Vagina (tissue), 2 donors: Measurements from ENCODE around the gene TNS1. TPM values are rescaled to one million over a fixed set of nuclear protein-coding genes. Genes with fewer than 3 reads are reported as not detected.

Source experiments
- DNase-seq, 2 donors: peaks; one replicate each; pipeline ENCODE4 v3.0.0-alpha.2; 2017; ENCODE audit errors: extremely low spot score in 2 of 2
- H3K27ac ChIP-seq: fragments of 200-600 bp; sonication (generic); one replicate; pipeline ENCODE4 v1.5.1; 2019
- H3K27me3 ChIP-seq: fragments of 200-600 bp; sonication (generic); one replicate; pipeline ENCODE4 v1.5.1; 2019
- H3K36me3 ChIP-seq, 2 donors: fragments of 200-600 bp; sonication (generic); one replicate each; pipeline ENCODE4 v1.5.1; 2017 to 2019
- H3K4me1 ChIP-seq: fragments of 200-600 bp; sonication (generic); one replicate; pipeline ENCODE4 v1.5.1; 2019
- H3K4me3 ChIP-seq, 2 donors: fragments of 200-600 bp; sonication (generic); 1 replicate in 1 of 2; 2 replicates in 1 of 2; pipeline ENCODE4 v1.5.1; 2016 to 2019
- H3K9me3 ChIP-seq: fragments of 200-600 bp; sonication (generic); one replicate; pipeline ENCODE4 v1.5.1; 2019
- CTCF ChIP-seq, 3 experiments: fragments of 450-650 bp in 2 of 3; fragments of 200-600 bp in 1 of 3; sonication (generic) in 1 of 3; IDR thresholded peaks; one replicate each; pipeline ENCODE4 v1.5.1; 2017 to 2019; ENCODE audit warnings: antibody characterized with exemption in 3 of 3, mild to moderate bottlenecking in 2 of 3, moderate library complexity in 2 of 3
- POLR2A ChIP-seq, 2 donors: fragments of 450-650 bp; IDR thresholded peaks; one replicate each; pipeline ENCODE4 v1.6.1; 2017; ENCODE audit warnings: antibody characterized with exemption in 2 of 2, mild to moderate bottlenecking in 2 of 2, moderate library complexity in 2 of 2
- POLR2AphosphoS5 ChIP-seq, 2 donors: sonication (generic); formaldehyde crosslinking; IDR thresholded peaks; one replicate each; pipeline ENCODE4 v1.9.0; 2017; ENCODE audit warnings: antibody characterized with exemption in 2 of 2, mild to moderate bottlenecking in 2 of 2, low read depth in 1 of 2; ENCODE audit not compliant: insufficient read depth in 1 of 2
- intact Hi-C: fragments of 100-400 bp; cut with DNase I; formaldehyde crosslinking; loops from one replicate; pipeline ENCODE4 v1.15.1; 2023
- total RNA-seq: library from RNA; depleted of rRNA; stranded (reverse); fragments of >200 nt; gene quantifications from one replicate; pipeline ENCODE4 v1.2.3, GENCODE V29; 2016

The TNS1 gene
- total RNA-seq, 1 donor from 2014 or later: 216 TPM

- Histone ChIP-seq H3K36me3 (peaks cover 0 to 66% of the 10 kb centered on the region in 2 donors), H3K27ac (no peak overlapping the region), H3K4me3 (no peak overlapping the region), H3K4me1 (peaks cover 33% of the 10 kb centered on the region), H3K9me3 (no peaks in the 10 kb centered on the region), H3K27me3 (no peaks in the 10 kb centered on the region)
- intact Hi-C loops: no loop called here
- TF ChIP-seq POLR2AphosphoS5 (IDR thresholded peaks at IDR 0.05; ENCODE audit: insufficient read depth in 1 of 2, low read depth in 1 of 2): no peak
- no peak for TF ChIP-seq POLR2A (IDR thresholded peaks at IDR 0.05)
- TF ChIP-seq CTCF (IDR thresholded peaks at IDR 0.05): no peak
- DNase-seq: no peak
Observed at GRCh38 chr2:217831306-217831705, 171.5 kb downstream of the TNS1 start.

- H3K27me3 ChIP-seq: no peaks in the 10 kb centered on the region
- H3K27ac ChIP-seq: no peak overlapping the region
- peaks cover 29% of the 10 kb centered on the region for H3K4me1 ChIP-seq
- intact Hi-C loops: no loop called here
- no peaks in the 10 kb centered on the region for H3K9me3 ChIP-seq
- DNase-seq: no peak
- peaks cover 0 to 64% of the 10 kb centered on the region in 2 donors for H3K36me3 ChIP-seq
- no peak overlapping the region for H3K4me3 ChIP-seq
- TF ChIP-seq CTCF (IDR thresholded peaks at IDR 0.05) (no peak), POLR2AphosphoS5 (IDR thresholded peaks at IDR 0.05; ENCODE audit: insufficient read depth in 1 of 2, low read depth in 1 of 2) (no peak), POLR2A (IDR thresholded peaks at IDR 0.05) (no peak)
Observed at GRCh38 chr2:217830807-217831206, 172.0 kb downstream of the TNS1 start.

GRCh38 chr2:217830061-217830460 lies 172.7 kb downstream of the TNS1 start:
- intact Hi-C loops: no loop called here
- peaks cover 0 to 57% of the 10 kb centered on the region in 2 donors for H3K36me3 ChIP-seq
- TF ChIP-seq POLR2AphosphoS5 (IDR thresholded peaks at IDR 0.05; ENCODE audit: insufficient read depth in 1 of 2, low read depth in 1 of 2) (no peak), CTCF (IDR thresholded peaks at IDR 0.05) (no peak), POLR2A (IDR thresholded peaks at IDR 0.05) (no peak)
- no peak for DNase-seq
- H3K9me3 ChIP-seq: no peaks in the 10 kb centered on the region
- no peak overlapping the region for H3K4me3 ChIP-seq
- H3K27me3 ChIP-seq: no peaks in the 10 kb centered on the region
- H3K27ac ChIP-seq: peak overlapping the region; percentile 5
- H3K4me1 ChIP-seq: peaks cover 28% of the 10 kb centered on the region

GRCh38 chr2:217829420-217829819 lies 173.4 kb downstream of the TNS1 start:
- no peak for DNase-seq
- Histone ChIP-seq H3K4me3 (no peak overlapping the region), H3K27me3 (no peaks in the 10 kb centered on the region), H3K9me3 (no peaks in the 10 kb centered on the region), H3K27ac (no peak overlapping the region), H3K4me1 (peaks cover 28% of the 10 kb centered on the region), H3K36me3 (peaks cover 0 to 50% of the 10 kb centered on the region in 2 donors)
- intact Hi-C loops: no loop called here
- TF ChIP-seq CTCF (IDR thresholded peaks at IDR 0.05) (no peak), POLR2A (IDR thresholded peaks at IDR 0.05) (no peak), POLR2AphosphoS5 (IDR thresholded peaks at IDR 0.05; ENCODE audit: insufficient read depth in 1 of 2, low read depth in 1 of 2) (no peak)

- H3K36me3 ChIP-seq: peaks cover 0 to 42% of the 10 kb centered on the region in 2 donors
- no peaks in the 10 kb centered on the region for H3K9me3 ChIP-seq
- peak overlapping the region; percentile 64 for H3K27ac ChIP-seq
- H3K4me1 ChIP-seq: peaks cover 33% of the 10 kb centered on the region
- no peak for DNase-seq
- no peak overlapping the region for H3K4me3 ChIP-seq
- no peaks in the 10 kb centered on the region for H3K27me3 ChIP-seq
- no peak for TF ChIP-seq POLR2AphosphoS5 (IDR thresholded peaks at IDR 0.05; ENCODE audit: insufficient read depth in 1 of 2, low read depth in 1 of 2)
- TF ChIP-seq POLR2A (IDR thresholded peaks at IDR 0.05): no peak
- TF ChIP-seq CTCF (IDR thresholded peaks at IDR 0.05): no peak
- intact Hi-C loops: no loop called here
Observed at GRCh38 chr2:217828336-217828735, 174.5 kb downstream of the TNS1 start.
